Measurements from ENCODE around the gene CPT1B. TPM values are rescaled to one million over a fixed set of nuclear protein-coding genes. Genes with fewer than 3 reads are reported as not detected.

Gene CPT1B
- polyA plus RNA-seq, 1 donor from 2014 or later: 72.4 TPM

GRCh38 chr22:50606165-50606945 lies 28.1 kb upstream of the CPT1B start:
- Histone ChIP-seq H3K27ac (ENCODE audit: low read length) (no peak overlapping the region), H3K9ac (ENCODE audit: low read length) (no peak overlapping the region), H3K9me3 (ENCODE audit: low read length) (no peaks in the 10 kb centered on the region), H3K27me3 (ENCODE audit: insufficient read depth, low read depth, low read length) (no peaks in the 10 kb centered on the region), H4K20me1 (ENCODE audit: insufficient read depth) (no peaks in the 10 kb centered on the region), H3K36me3 (ENCODE audit: insufficient read depth, low read length) (peaks cover 5% of the 10 kb centered on the region), H3K4me3 (ENCODE audit: low read length) (no peak overlapping the region), H2AFZ (ENCODE audit: low read depth, low read length) (no peak overlapping the region), H3K79me2 (replicated peaks; ENCODE audit: insufficient read depth, low read length) (no peaks in the 10 kb centered on the region), H3K4me2 (ENCODE audit: low read length) (no peak overlapping the region), H3K9me2 (ENCODE audit: insufficient read depth, low read length) (no peaks in the 10 kb centered on the region), H3F3A (ENCODE audit: insufficient read depth, low read length, poor library complexity, severe bottlenecking) (no peaks in the 10 kb centered on the region)
- TF ChIP-seq POLR2AphosphoS5 (IDR thresholded peaks at IDR 0.05) (no peak), TAF1 (IDR thresholded peaks at IDR 0.05; ENCODE audit: low read depth) (no peak), REST (IDR thresholded peaks at IDR 0.05; ENCODE audit: borderline replicate concordance) (no peak), MXI1 (conservative IDR thresholded peaks at IDR 0.05; ENCODE audit: poor library complexity, severe bottlenecking) (no peak), EP300 (conservative IDR thresholded peaks at IDR 0.05; ENCODE audit: poor library complexity, severe bottlenecking) (no peak), SMC3 (conservative IDR thresholded peaks at IDR 0.05; ENCODE audit: poor library complexity) (no peak), CTCF (IDR thresholded peaks at IDR 0.05; ENCODE audit: poor library complexity, severe bottlenecking) (no peak), RAD21 (conservative IDR thresholded peaks at IDR 0.05) (no peak), EZH2 (IDR thresholded peaks at IDR 0.05; ENCODE audit: borderline replicate concordance, insufficient read depth, low read length, poor library complexity, severe bottlenecking) (no peak)

DNA sequence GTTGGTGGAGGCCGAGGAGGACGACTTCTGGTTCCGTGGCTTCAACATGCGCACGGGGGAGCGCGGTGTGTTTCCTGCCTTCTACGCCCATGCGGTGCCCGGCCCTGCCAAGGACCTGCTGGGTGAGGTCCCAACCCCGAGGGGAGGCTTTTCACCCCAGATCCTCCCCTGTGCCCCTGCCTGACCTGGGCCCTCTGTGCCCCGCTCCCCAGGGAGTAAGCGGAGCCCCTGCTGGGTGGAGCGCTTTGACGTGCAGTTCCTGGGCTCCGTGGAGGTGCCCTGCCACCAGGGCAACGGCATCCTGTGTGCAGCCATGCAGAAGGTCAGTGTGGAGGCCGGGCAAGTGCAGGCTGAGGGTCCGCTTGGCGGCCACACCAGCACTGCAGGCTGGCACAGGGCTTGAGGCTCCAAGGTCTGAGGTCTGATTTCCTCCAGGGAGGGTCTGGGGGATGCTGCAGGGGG lies 27.4 kb upstream of the CPT1B start:
- no peaks in the 10 kb centered on the region for H3K9me2 ChIP-seq (ENCODE audit: insufficient read depth, low read length)
- no peak overlapping the region for H3K4me3 ChIP-seq (ENCODE audit: low read length)
- H3K9me3 ChIP-seq (ENCODE audit: low read length): no peaks in the 10 kb centered on the region
- H3K4me2 ChIP-seq (ENCODE audit: low read length): no peak overlapping the region
- no peak overlapping the region for H3K9ac ChIP-seq (ENCODE audit: low read length)
- H3F3A ChIP-seq (ENCODE audit: insufficient read depth, low read length, poor library complexity, severe bottlenecking): no peaks in the 10 kb centered on the region
- no peak overlapping the region for H3K27ac ChIP-seq (ENCODE audit: low read length)
- no peaks in the 10 kb centered on the region for H4K20me1 ChIP-seq (ENCODE audit: insufficient read depth)
- no peaks in the 10 kb centered on the region for H3K27me3 ChIP-seq (ENCODE audit: insufficient read depth, low read depth, low read length)
- H3K36me3 ChIP-seq (ENCODE audit: insufficient read depth, low read length): peaks cover 5% of the 10 kb centered on the region
- TF ChIP-seq MXI1 (conservative IDR thresholded peaks at IDR 0.05; ENCODE audit: poor library complexity, severe bottlenecking) (no peak), CTCF (IDR thresholded peaks at IDR 0.05; ENCODE audit: poor library complexity, severe bottlenecking) (no peak), RAD21 (conservative IDR thresholded peaks at IDR 0.05) (no peak), REST (IDR thresholded peaks at IDR 0.05; ENCODE audit: borderline replicate concordance) (no peak), SMC3 (conservative IDR thresholded peaks at IDR 0.05; ENCODE audit: poor library complexity) (no peak), POLR2AphosphoS5 (IDR thresholded peaks at IDR 0.05) (no peak), EP300 (conservative IDR thresholded peaks at IDR 0.05; ENCODE audit: poor library complexity, severe bottlenecking) (no peak), EZH2 (IDR thresholded peaks at IDR 0.05; ENCODE audit: borderline replicate concordance, insufficient read depth, low read length, poor library complexity, severe bottlenecking) (no peak), TAF1 (IDR thresholded peaks at IDR 0.05; ENCODE audit: low read depth) (no peak)
- no peak overlapping the region for H2AFZ ChIP-seq (ENCODE audit: low read depth, low read length)
- H3K79me2 ChIP-seq (replicated peaks; ENCODE audit: insufficient read depth, low read length): no peaks in the 10 kb centered on the region

Measured in neural cell (in vitro differentiated cells).